ENCODE results near the gene ATP10B.

GRCh38 chr5:160703547-160704189, 148.3 kb downstream of the ATP10B start:
- no peak for TF ChIP-seq FOXA1 (IDR thresholded peaks at IDR 0.05)
- no peak for TF ChIP-seq BHLHE40 (IDR thresholded peaks at IDR 0.05; ENCODE audit: borderline replicate concordance)
- no peak for TF ChIP-seq TARDBP (IDR thresholded peaks at IDR 0.05)

Data from HEK293T (cell line).